Thyroid gland (tissue), 4 donors: Measurements from ENCODE around the gene RIMS3.
"Not testable (repeated sequence)": the region's sequence is repeated elsewhere in the genome, so short reads cannot be mapped to it uniquely, and the experiment has no call there.

Experiments used
- POLR2A ChIP-seq, 2 donors: fragments of 450-650 bp; IDR thresholded peaks; one replicate each; pipeline ENCODE4 v1.6.1; 2017; ENCODE audit warnings: antibody characterized with exemption in 2 of 2, mild to moderate bottlenecking in 2 of 2, moderate library complexity in 1 of 2
- TF ChIP-seq, protein P1 (sequence below), 6 experiments: fragments of 200-600 bp in 3 of 6; fragments of 450-650 bp in 3 of 6; sonication (generic) in 3 of 6; IDR thresholded peaks; one replicate each; pipeline ENCODE4 v1.5.1; 2016 to 2019; ENCODE audit warnings: antibody characterized with exemption in 6 of 6, mild to moderate bottlenecking in 2 of 6, inconsistent platforms in 1 of 6, moderate library complexity in 1 of 6

DNA sequence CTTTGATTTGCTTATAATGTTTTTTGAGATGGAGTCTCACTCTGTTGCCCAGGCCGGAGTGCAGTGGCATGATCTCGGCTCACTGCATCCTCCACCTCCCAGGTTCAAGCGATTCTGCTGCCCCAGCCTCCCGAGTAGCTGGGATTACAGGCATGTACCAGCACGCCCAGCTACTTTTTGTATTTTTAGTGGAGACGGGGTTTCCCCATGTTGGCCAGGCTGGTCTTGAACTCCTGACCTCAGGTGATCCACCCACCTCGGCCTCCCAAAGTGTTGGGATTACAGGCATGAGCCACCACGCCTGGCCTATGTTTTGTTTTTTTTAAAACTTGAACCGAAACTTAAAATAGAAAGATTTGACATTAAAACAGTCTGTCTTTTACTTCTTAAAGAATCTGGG lies 37.3 kb upstream of the RIMS3 start:
- TF ChIP-seq POLR2A (IDR thresholded peaks at IDR 0.05), result not testable (repeated sequence)
- TF ChIP-seq, protein P1, sequence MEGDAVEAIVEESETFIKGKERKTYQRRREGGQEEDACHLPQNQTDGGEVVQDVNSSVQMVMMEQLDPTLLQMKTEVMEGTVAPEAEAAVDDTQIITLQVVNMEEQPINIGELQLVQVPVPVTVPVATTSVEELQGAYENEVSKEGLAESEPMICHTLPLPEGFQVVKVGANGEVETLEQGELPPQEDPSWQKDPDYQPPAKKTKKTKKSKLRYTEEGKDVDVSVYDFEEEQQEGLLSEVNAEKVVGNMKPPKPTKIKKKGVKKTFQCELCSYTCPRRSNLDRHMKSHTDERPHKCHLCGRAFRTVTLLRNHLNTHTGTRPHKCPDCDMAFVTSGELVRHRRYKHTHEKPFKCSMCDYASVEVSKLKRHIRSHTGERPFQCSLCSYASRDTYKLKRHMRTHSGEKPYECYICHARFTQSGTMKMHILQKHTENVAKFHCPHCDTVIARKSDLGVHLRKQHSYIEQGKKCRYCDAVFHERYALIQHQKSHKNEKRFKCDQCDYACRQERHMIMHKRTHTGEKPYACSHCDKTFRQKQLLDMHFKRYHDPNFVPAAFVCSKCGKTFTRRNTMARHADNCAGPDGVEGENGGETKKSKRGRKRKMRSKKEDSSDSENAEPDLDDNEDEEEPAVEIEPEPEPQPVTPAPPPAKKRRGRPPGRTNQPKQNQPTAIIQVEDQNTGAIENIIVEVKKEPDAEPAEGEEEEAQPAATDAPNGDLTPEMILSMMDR (IDR thresholded peaks at IDR 0.05), result not testable (repeated sequence)
